Measurements from ENCODE around the gene PAPSS1. TPM values are rescaled to one million over a fixed set of nuclear protein-coding genes. Genes with fewer than 3 reads are reported as not detected.

The PAPSS1 gene
- total RNA-seq, 1 donor from 2014 or later, result 70.8 TPM

- Histone ChIP-seq H3K9me3 (no peaks in the 10 kb centered on the region), H3K4me1 (no peaks in the 10 kb centered on the region), H3K27ac (no peak overlapping the region), H3K4me3 (no peak overlapping the region), H3K27me3 (no peaks in the 10 kb centered on the region), H3K36me3 (peaks cover 24% of the 10 kb centered on the region)
- TF ChIP-seq CTCF (IDR thresholded peaks at IDR 0.05), result no peak
- DNase-seq (no peak), ATAC-seq (no peak)
- intact Hi-C loops (cut with DNase I), result no loop called here
Measured at GRCh38 chr4:107650251-107650650, 69.8 kb downstream of the PAPSS1 start.

GRCh38 chr4:107648178-107648991 lies 71.6 kb downstream of the PAPSS1 start:
- no peaks in the 10 kb centered on the region for H3K27me3 ChIP-seq
- no peaks in the 10 kb centered on the region for H3K4me1 ChIP-seq
- peaks cover 29% of the 10 kb centered on the region for H3K36me3 ChIP-seq
- intact Hi-C loops (cut with DNase I), result no loop called here
- no peak for TF ChIP-seq CTCF (IDR thresholded peaks at IDR 0.05)
- H3K9me3 ChIP-seq, result no peaks in the 10 kb centered on the region
- ATAC-seq (no peak), DNase-seq (no peak)
- H3K4me3 ChIP-seq, result no peak overlapping the region
- H3K27ac ChIP-seq, result no peak overlapping the region

- no peak for DNase-seq
- H3K4me3 ChIP-seq, result no peak overlapping the region
- intact Hi-C loops (cut with DNase I), result no loop called here
- H3K36me3 ChIP-seq, result peaks cover 24% of the 10 kb centered on the region
- no peak overlapping the region for H3K27ac ChIP-seq
- TF ChIP-seq CTCF (IDR thresholded peaks at IDR 0.05), result no peak
- no peaks in the 10 kb centered on the region for H3K4me1 ChIP-seq
- ATAC-seq, result no peak
- H3K27me3 ChIP-seq, result no peaks in the 10 kb centered on the region
- H3K9me3 ChIP-seq, result no peaks in the 10 kb centered on the region
Measured at GRCh38 chr4:107647591-107647990, 72.4 kb downstream of the PAPSS1 start.

GRCh38 chr4:107645604-107646003 lies 74.4 kb downstream of the PAPSS1 start:
- Histone ChIP-seq H3K4me1 (no peaks in the 10 kb centered on the region), H3K4me3 (no peak overlapping the region), H3K36me3 (peaks cover 19% of the 10 kb centered on the region), H3K9me3 (no peaks in the 10 kb centered on the region), H3K27me3 (no peaks in the 10 kb centered on the region), H3K27ac (no peak overlapping the region)
- DNase-seq (no peak), ATAC-seq (no peak)
- no peak for TF ChIP-seq CTCF (IDR thresholded peaks at IDR 0.05)
- intact Hi-C loops (cut with DNase I), result no loop called here

GRCh38 chr4:107643021-107643420 lies 77.0 kb downstream of the PAPSS1 start:
- H3K9me3 ChIP-seq, result no peaks in the 10 kb centered on the region
- H3K27ac ChIP-seq, result no peak overlapping the region
- H3K27me3 ChIP-seq, result no peaks in the 10 kb centered on the region
- H3K36me3 ChIP-seq, result peaks cover 19% of the 10 kb centered on the region
- H3K4me1 ChIP-seq, result no peaks in the 10 kb centered on the region
- ATAC-seq (no peak), DNase-seq (no peak)
- no peak overlapping the region for H3K4me3 ChIP-seq
- intact Hi-C loops (cut with DNase I), result no loop called here
- no peak for TF ChIP-seq CTCF (IDR thresholded peaks at IDR 0.05)

Measured in upper lobe of right lung (tissue), 1 donor.